ENCODE measurements around the gene SMIM17. TPM values are rescaled to one million over a fixed set of nuclear protein-coding genes. Genes with fewer than 3 reads are reported as not detected.
A peak's percentile ranks its signal among the peaks of the same experiment; 100 is the strongest.

Gene SMIM17
- total RNA-seq (2016; rRNA removed; fragmentation: Illumina TruSeq; extraction: Trizol) (0.49 and 0.53 TPM in 2 replicates), polyA plus RNA-seq (2011; rRNA removed) (0.16 and 0.21 TPM in 2 replicates), polyA minus RNA-seq (2011; rRNA and poly(A)+ RNA removed; ENCODE audit: low replicate concordance) (not detected in 2 replicates), Bru-seq, nascent RNA (percentile 38 among the genes with signal in this experiment), BruChase-seq, experiment 1, labeled RNA remaining after a 6-hour chase (percentile 47 among the genes with signal in this experiment), BruChase-seq, experiment 2, labeled RNA remaining after a 2-hour chase (percentile 46 among the genes with signal in this experiment)
- total RNA-seq (2016; cell fraction: cytosol; rRNA removed; fragmentation: Illumina TruSeq; extraction: Trizol; ENCODE audit: low read depth): not detected in 2 replicates
- 0.28 and 0.42 TPM in 2 replicates for total RNA-seq (2016; cell fraction: insoluble cytoplasmic fraction; rRNA removed; fragmentation: Illumina TruSeq; extraction: Trizol)
- 0.22 and 0.28 TPM in 2 replicates for total RNA-seq (2016; cell fraction: membrane; rRNA removed; fragmentation: Illumina TruSeq; extraction: Trizol)
- 0.60 and 0.75 TPM in 2 replicates for total RNA-seq (2016; cell fraction: nucleus; rRNA removed; fragmentation: Illumina TruSeq; extraction: Trizol)
- 0.21 TPM in 1 of 2 replicates, not detected in the other for polyA plus RNA-seq (2011; cell fraction: cytosol; rRNA removed)
- polyA plus RNA-seq (2011; cell fraction: nucleus; rRNA removed): 0.59 TPM in 1 of 2 replicates, not detected in the other
- 0.27 and 0.55 TPM in 2 replicates for polyA plus RNA-seq (2012)
- polyA plus RNA-seq (2016; cell fraction: cytosol; fragmentation: Illumina TruSeq; extraction: Trizol; ENCODE audit: low read depth): 0.32 TPM in 1 of 2 replicates, not detected in the other
- polyA plus RNA-seq (2016; cell fraction: insoluble cytoplasmic fraction; fragmentation: Illumina TruSeq; extraction: Trizol; ENCODE audit: low read depth): 0.54 and 0.95 TPM in 2 replicates
- polyA plus RNA-seq (2016; cell fraction: membrane; fragmentation: Illumina TruSeq; extraction: Trizol; ENCODE audit: low read depth): 0.35 TPM in 1 of 2 replicates, not detected in the other
- 1.1 and 2.3 TPM in 2 replicates for polyA plus RNA-seq (2016; cell fraction: nucleus; fragmentation: Illumina TruSeq; extraction: Trizol; ENCODE audit: insufficient read depth, low read depth)
- not detected in 2 replicates for polyA minus RNA-seq (2011; cell fraction: cytosol; rRNA and poly(A)+ RNA removed)
- polyA minus RNA-seq (2011; cell fraction: nucleus; rRNA and poly(A)+ RNA removed): not detected in 2 replicates
- long read RNA-seq, experiment 1: 0 reads
- long read RNA-seq, experiment 2, partial matches to known transcripts: 0 of 1 reads
- long read RNA-seq, experiment 2, other reads (novel, unspliced or antisense): 1 of 1 reads

GRCh38 chr19:56642711-56643459, at the start of gene SMIM17:
TSS of gene SMIM17 (plus strand) at chr19:56643159. CDS start at chr19:56645668, 2,509 bp downstream.
- intact Hi-C loops (cut with micrococcal nuclease; ENCODE audit: unreplicated experiment) (loop anchor here (5.0 kb wide), 1 partner anchor 134 kb away; no protein-coding TSS in a partner anchor), in situ Hi-C loops (cut with HindIII; ENCODE audit: extremely low pct_ligation_motif_present, low pct_unique_long_range_greater_than_20kb) (no loop called here)
- ChIA-PET POLR2A (no interaction called here), CTCF (ENCODE audit: low intra/inter-chr PET ratio, low total read pairs) (no interaction called here)
- no peak within 1 kb of the TSS for H2AFZ ChIP-seq (ENCODE audit: low read length)
- H3K27me3 ChIP-seq (ENCODE audit: control insufficient read depth in 1 of 2, insufficient read depth in 2 of 2, low read length in 2 of 2): no peaks in the 10 kb centered on the region
- peaks cover 77% of the 10 kb centered on the region for H3K9me3 ChIP-seq (ENCODE audit: low read length)
- no peaks in the 10 kb centered on the region for H3K36me3 ChIP-seq (replicated peaks in 1 of 2; ENCODE audit: control insufficient read depth in 1 of 2, insufficient read depth in 2 of 2, low read length in 2 of 2)
- FAIRE-seq (no peak), DNase-seq (ENCODE audit: low spot score) (no peak), ATAC-seq (no peak)
- BruUV-seq (replicated peaks): no TSS peak
- TF ChIP-seq GFI1 (CRISPR knock-in tag; IDR thresholded peaks at IDR 0.05; ENCODE audit: borderline replicate concordance) (no peak), FOXK1 (CRISPR knock-in tag; IDR thresholded peaks at IDR 0.05; ENCODE audit: borderline replicate concordance, low read depth) (no peak), STAG1 (CRISPR knock-in tag; IDR thresholded peaks at IDR 0.05) (no peak), REST (IDR thresholded peaks at IDR 0.05; ENCODE audit: borderline replicate concordance in 1 of 2, low read depth in 1 of 2, low read length in 2 of 2) (no peak)
- WGBS (ENCODE audit: low lambda C conversion rate): 72% methylated on average over 38 of the region's 60 CpGs
- H3K79me2 ChIP-seq (ENCODE audit: insufficient read depth, low read length): no peaks in the 10 kb centered on the region
- H3K4me3 ChIP-seq (replicated peaks in 1 of 3; ENCODE audit: insufficient read depth in 1 of 3, low read depth in 2 of 3, low read length in 3 of 3): no peak within 1 kb of the TSS
- no peak within 1 kb of the TSS for H3K27ac ChIP-seq (ENCODE audit: extremely low read length, insufficient read depth, low read length)
- no peak within 1 kb of the TSS for H3K9ac ChIP-seq (ENCODE audit: insufficient read depth, low read depth, low read length)
- H4K20me1 ChIP-seq (ENCODE audit: insufficient read depth, low read length): no peaks in the 10 kb centered on the region
- H3K4me1 ChIP-seq (ENCODE audit: insufficient read depth, low read length): no peaks in the 10 kb centered on the region
- no peak within 1 kb of the TSS for H3K4me2 ChIP-seq (ENCODE audit: low read depth, low read length)

Data from HepG2 (cell line).